ENCODE measurements around the gene CTDSP1. TPM values are rescaled to one million over a fixed set of nuclear protein-coding genes. Genes with fewer than 3 reads are reported as not detected.

CTDSP1 gene
- total RNA-seq, 1 experiment from 2014 or later, result 37.8 TPM

Other genes with a start within 250 kb of the CTDSP1 start
- gene CXCR1, start 232.9 kb upstream of the CTDSP1 start, total RNA-seq (2014; rRNA removed; shearing (Covaris generic)), result not detected in 2 replicates
- 359 and 456 TPM in 2 replicates for gene ARPC2, start 182.7 kb upstream of the CTDSP1 start, total RNA-seq (2014; rRNA removed; shearing (Covaris generic))
- gene GPBAR1, start 138.9 kb upstream of the CTDSP1 start, total RNA-seq (2014; rRNA removed; shearing (Covaris generic)), result 0.37 TPM in 1 of 2 replicates, not detected in the other
- gene AAMP, start 129.7 kb upstream of the CTDSP1 start, total RNA-seq (2014; rRNA removed; shearing (Covaris generic)), result 108 and 153 TPM in 2 replicates
- gene PNKD, start 129.3 kb upstream of the CTDSP1 start, total RNA-seq (2014; rRNA removed; shearing (Covaris generic)), result 55.2 and 59.2 TPM in 2 replicates
- 89.2 and 132 TPM in 2 replicates for gene TMBIM1, start 107.4 kb upstream of the CTDSP1 start, total RNA-seq (2014; rRNA removed; shearing (Covaris generic))
- gene CATIP, start 43.0 kb upstream of the CTDSP1 start, total RNA-seq (2014; rRNA removed; shearing (Covaris generic)), result not detected in 2 replicates
- gene SLC11A1, start 17.6 kb upstream of the CTDSP1 start, total RNA-seq (2014; rRNA removed; shearing (Covaris generic)), result 0.02 and 0.07 TPM in 2 replicates
- gene VIL1, start 19.3 kb downstream of the CTDSP1 start, total RNA-seq (2014; rRNA removed; shearing (Covaris generic)), result not detected in 2 replicates
- gene USP37, start 168.5 kb downstream of the CTDSP1 start, total RNA-seq (2014; rRNA removed; shearing (Covaris generic)), result 15.9 and 30.9 TPM in 2 replicates
- 131 and 138 TPM in 2 replicates for gene CNOT9, start 169.0 kb downstream of the CTDSP1 start, total RNA-seq (2014; rRNA removed; shearing (Covaris generic))
- 0.34 and 0.39 TPM in 2 replicates for gene PLCD4, start 208.0 kb downstream of the CTDSP1 start, total RNA-seq (2014; rRNA removed; shearing (Covaris generic))